Upper lobe of left lung (tissue), 4 donors: ENCODE measurements around the gene POLN.

Source experiments
- EP300 ChIP-seq, 4 donors: sonication (generic); formaldehyde crosslinking; IDR thresholded peaks; one replicate each; pipeline ENCODE4 v1.5.1; 2017; ENCODE audit warnings: antibody characterized with exemption in 4 of 4, control low read depth in 2 of 4
- POLR2A ChIP-seq, 4 donors: fragments of 450-650 bp; IDR thresholded peaks; one replicate each; pipeline ENCODE4 v1.5.1; 2016 to 2017; ENCODE audit warnings: antibody characterized with exemption in 4 of 4, mild to moderate bottlenecking in 2 of 4
- POLR2AphosphoS5 ChIP-seq, 2 donors: sonication (generic); formaldehyde crosslinking; IDR thresholded peaks; one replicate each; pipeline ENCODE4 v1.5.1; 2017; ENCODE audit warnings: antibody characterized with exemption in 2 of 2
- TF ChIP-seq, protein P1 (sequence below), 6 experiments: fragments of 450-650 bp in 4 of 6; fragments of 200-600 bp in 2 of 6; sonication (generic) in 2 of 6; IDR thresholded peaks; one replicate each; pipeline ENCODE4 v1.5.1; 2016 to 2019; ENCODE audit warnings: antibody characterized with exemption in 6 of 6

DNA sequence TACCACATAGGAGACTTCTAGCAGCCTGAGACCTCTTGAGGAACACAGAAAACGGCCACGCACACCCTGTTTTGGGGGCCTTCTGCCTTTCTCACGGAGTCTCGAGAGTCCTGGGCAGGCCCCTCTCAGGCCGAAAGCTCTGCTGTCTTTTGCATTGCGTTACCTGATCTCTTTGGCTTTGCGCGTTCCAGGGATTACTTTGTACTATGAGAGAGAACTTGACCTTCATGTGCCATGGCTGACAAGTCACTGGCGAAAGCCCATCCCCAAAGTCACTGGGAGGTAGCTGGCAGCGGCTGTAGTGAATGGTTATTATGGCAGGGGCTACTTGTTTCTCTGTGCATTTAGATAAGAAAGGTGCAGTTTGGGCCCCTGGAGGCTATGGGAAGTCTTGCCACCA is 190.8 kb downstream of the POLN start:
- TF ChIP-seq, protein P1, sequence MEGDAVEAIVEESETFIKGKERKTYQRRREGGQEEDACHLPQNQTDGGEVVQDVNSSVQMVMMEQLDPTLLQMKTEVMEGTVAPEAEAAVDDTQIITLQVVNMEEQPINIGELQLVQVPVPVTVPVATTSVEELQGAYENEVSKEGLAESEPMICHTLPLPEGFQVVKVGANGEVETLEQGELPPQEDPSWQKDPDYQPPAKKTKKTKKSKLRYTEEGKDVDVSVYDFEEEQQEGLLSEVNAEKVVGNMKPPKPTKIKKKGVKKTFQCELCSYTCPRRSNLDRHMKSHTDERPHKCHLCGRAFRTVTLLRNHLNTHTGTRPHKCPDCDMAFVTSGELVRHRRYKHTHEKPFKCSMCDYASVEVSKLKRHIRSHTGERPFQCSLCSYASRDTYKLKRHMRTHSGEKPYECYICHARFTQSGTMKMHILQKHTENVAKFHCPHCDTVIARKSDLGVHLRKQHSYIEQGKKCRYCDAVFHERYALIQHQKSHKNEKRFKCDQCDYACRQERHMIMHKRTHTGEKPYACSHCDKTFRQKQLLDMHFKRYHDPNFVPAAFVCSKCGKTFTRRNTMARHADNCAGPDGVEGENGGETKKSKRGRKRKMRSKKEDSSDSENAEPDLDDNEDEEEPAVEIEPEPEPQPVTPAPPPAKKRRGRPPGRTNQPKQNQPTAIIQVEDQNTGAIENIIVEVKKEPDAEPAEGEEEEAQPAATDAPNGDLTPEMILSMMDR (IDR thresholded peaks at IDR 0.05) = no peak
- no peak for TF ChIP-seq POLR2AphosphoS5 (IDR thresholded peaks at IDR 0.05)
- no peak for TF ChIP-seq POLR2A (IDR thresholded peaks at IDR 0.05)
- TF ChIP-seq EP300 (IDR thresholded peaks at IDR 0.05) = no peak
